Nephron (organoid): ENCODE measurements around the gene TEX10.

Experiments
- H3K27ac Mint-ChIP-seq, 3 experiments: 2 replicates each; pipeline ENCODE4 v1.8.0; 2020; ENCODE audit warnings: mixed read lengths in 3 of 3, mild to moderate bottlenecking in 2 of 3, moderate library complexity in 1 of 3
- H3K27me3 Mint-ChIP-seq: 2 replicates; pipeline ENCODE4 v1.8.0; 2021; ENCODE audit warnings: low read depth, mild to moderate bottlenecking, moderate library complexity, mixed read lengths
- H3K36me3 Mint-ChIP-seq: 2 replicates; pipeline ENCODE4 v1.8.0; 2020; ENCODE audit warnings: low read depth, mixed read lengths
- H3K4me1 Mint-ChIP-seq: 2 replicates; pipeline ENCODE4 v1.8.0; 2020; ENCODE audit warnings: mixed read lengths
- H3K4me3 Mint-ChIP-seq, 3 experiments: 2 replicates each; pipeline ENCODE4 v1.8.0; 2020; ENCODE audit warnings: mild to moderate bottlenecking in 3 of 3, mixed read lengths in 3 of 3, moderate library complexity in 2 of 3
- H3K9me3 Mint-ChIP-seq: 2 replicates; pipeline ENCODE4 v1.8.0; 2020; ENCODE audit warnings: mixed read lengths
- CTCF ChIP-seq, 3 experiments: fragments of 200-600 bp; sonication (generic); IDR thresholded peaks; one replicate each; pipeline ENCODE4 v1.5.0; 2021; ENCODE audit warnings: antibody characterized with exemption in 3 of 3; ENCODE audit not compliant: unreplicated experiment in 3 of 3

Gene TEX10

GRCh38 chr9:100268271-100268670 lies 84.5 kb downstream of the TEX10 start:
- H3K4me3 Mint-ChIP-seq = no peak overlapping the region
- peaks cover 46% of the 10 kb centered on the region for H3K36me3 Mint-ChIP-seq
- H3K27ac Mint-ChIP-seq = no peak overlapping the region
- H3K4me1 Mint-ChIP-seq = no peaks in the 10 kb centered on the region
- H3K27me3 Mint-ChIP-seq = no peaks in the 10 kb centered on the region
- TF ChIP-seq CTCF (IDR thresholded peaks at IDR 0.05; ENCODE audit: unreplicated experiment in 3 of 3) = no peak
- no peaks in the 10 kb centered on the region for H3K9me3 Mint-ChIP-seq

- H3K27me3 Mint-ChIP-seq = no peaks in the 10 kb centered on the region
- no peak overlapping the region for H3K27ac Mint-ChIP-seq
- TF ChIP-seq CTCF (IDR thresholded peaks at IDR 0.05; ENCODE audit: unreplicated experiment in 3 of 3) = no peak
- no peak overlapping the region for H3K4me3 Mint-ChIP-seq
- no peaks in the 10 kb centered on the region for H3K4me1 Mint-ChIP-seq
- no peaks in the 10 kb centered on the region for H3K9me3 Mint-ChIP-seq
- H3K36me3 Mint-ChIP-seq = peaks cover 40% of the 10 kb centered on the region
Observed at GRCh38 chr9:100267211-100267610, 85.5 kb downstream of the TEX10 start.
